Prostate gland (tissue), 2 donors: ENCODE measurements around the gene EXTL1. TPM values are rescaled to one million over a fixed set of nuclear protein-coding genes. Genes with fewer than 3 reads are reported as not detected.

Experiments used
- DNase-seq: peaks from one replicate; pipeline ENCODE4 v3.0.0-alpha.2; 2019; ENCODE audit warnings: low spot score
- H3K27ac ChIP-seq, 2 donors: fragments of 200-600 bp; sonication (generic); 2 replicates each; pipeline ENCODE4 v1.5.1; 2017 to 2019
- H3K27me3 ChIP-seq: fragments of 200-600 bp; sonication (generic); replicated peaks from 2 replicates; pipeline ENCODE4 v1.5.1; 2019; ENCODE audit not compliant: insufficient read depth
- H3K36me3 ChIP-seq, 2 donors: fragments of 200-600 bp; sonication (generic); 1 replicate in 1 of 2; 2 replicates in 1 of 2; pipeline versions ENCODE4 v1.5.1 to v1.8.1; 2017 to 2019
- H3K4me1 ChIP-seq: fragments of 200-600 bp; sonication (generic); replicated peaks from 2 replicates; pipeline ENCODE4 v1.5.1; 2019
- H3K4me3 ChIP-seq, 2 donors: fragments of 200-600 bp; sonication (generic); 2 replicates each; pipeline ENCODE4 v1.5.1; 2017 to 2019
- H3K9me3 ChIP-seq: fragments of 200-600 bp; sonication (generic); 2 replicates; pipeline ENCODE4 v1.5.1; 2017
- CTCF ChIP-seq, 4 experiments: fragments of 200-600 bp in 2 of 4; fragments of 450-650 bp in 2 of 4; sonication (generic) in 2 of 4; IDR thresholded peaks; 1 replicate in 3 of 4; 2 replicates in 1 of 4; pipeline ENCODE4 v1.5.1; 2016 to 2019; ENCODE audit warnings: antibody characterized with exemption in 4 of 4, mild to moderate bottlenecking in 2 of 4, moderate library complexity in 2 of 4
- POLR2A ChIP-seq: fragments of 450-650 bp; IDR thresholded peaks from one replicate; pipeline ENCODE4 v1.6.1; 2016; ENCODE audit warnings: antibody characterized with exemption, mild to moderate bottlenecking
- POLR2AphosphoS5 ChIP-seq: sonication (generic); formaldehyde crosslinking; IDR thresholded peaks from one replicate; pipeline ENCODE4 v1.6.1; 2017; ENCODE audit warnings: antibody characterized with exemption
- WGBS: methylation state at CpG from one replicate; pipeline ENCODE4 v1.1.5; 2018; 5-methylcytosine and 5-hydroxymethylcytosine counted together
- intact Hi-C: fragments of 100-400 bp; cut with DNase I; formaldehyde crosslinking; loops from one replicate; pipeline ENCODE4 v1.14.2; 2022
- total RNA-seq, 2 donors: library from RNA; depleted of rRNA; stranded (reverse); fragments of >200 nt; gene quantifications; one replicate each; pipeline ENCODE4 v1.1.0, GENCODE V29; 2016

The EXTL1 gene
- total RNA-seq, 2 donors from 2014 or later, result 3.2 TPM; not detected in 1

GRCh38 chr1:26031611-26032220 lies 10.1 kb downstream of the EXTL1 start:
- Histone ChIP-seq H3K4me1 (peaks cover 8% of the 10 kb centered on the region), H3K36me3 (no peaks in the 10 kb centered on the region), H3K4me3 (no peak overlapping the region), H3K9me3 (no peaks in the 10 kb centered on the region), H3K27me3 (peaks cover 4% of the 10 kb centered on the region), H3K27ac (no peak overlapping the region)
- 70% methylated on average over 3 of the region's 3 CpGs for WGBS
- no peak for DNase-seq
- intact Hi-C loops, result no loop called here
- no peak for TF ChIP-seq POLR2AphosphoS5

- Histone ChIP-seq H3K27me3 (peaks cover 4% of the 10 kb centered on the region), H3K4me3 (no peak overlapping the region), H3K4me1 (peaks cover 8% of the 10 kb centered on the region), H3K36me3 (no peaks in the 10 kb centered on the region), H3K27ac (no peak overlapping the region), H3K9me3 (no peaks in the 10 kb centered on the region)
- TF ChIP-seq POLR2A (no peak), CTCF (IDR thresholded peaks at IDR 0.05) (no peak), POLR2AphosphoS5 (no peak)
- no peak for DNase-seq
- WGBS, result 86% methylated on average over 12 of the region's 12 CpGs
- intact Hi-C loops, result no loop called here
These were observed 11.2 kb downstream of the EXTL1 start for GRCh38 chr1:26032656-26033357.

GRCh38 chr1:26034504-26035202 lies 13.1 kb downstream of the EXTL1 start:
- Histone ChIP-seq H3K4me3 (peak overlapping the region; percentile 68 to 76), H3K27me3 (peaks cover under 1% of the 10 kb centered on the region), H3K4me1 (peaks cover 8% of the 10 kb centered on the region), H3K27ac (peak overlapping the region in 1 of 2 donors; percentile 81), H3K36me3 (no peaks in the 10 kb centered on the region), H3K9me3 (no peaks in the 10 kb centered on the region)
- DNase-seq, result no peak
- intact Hi-C loops, result loop anchor here (2.0 to 5.0 kb wide), 3 partner anchors 68 to 113 kb away; no protein-coding TSS in a partner anchor
- WGBS, result 13% methylated on average over 15 of the region's 15 CpGs
- TF ChIP-seq POLR2AphosphoS5, result no peak
- TF ChIP-seq CTCF (IDR thresholded peaks at IDR 0.05), result no peak
- TF ChIP-seq POLR2A, result no peak

- peak in 1 of 4 experiments; percentile 21 for TF ChIP-seq CTCF (IDR thresholded peaks at IDR 0.05)
- peak; percentile 80 for TF ChIP-seq POLR2AphosphoS5
- peak; percentile 94 for TF ChIP-seq POLR2A
- H3K36me3 ChIP-seq, result no peaks in the 10 kb centered on the region
- peak; percentile 95 for DNase-seq
- H3K4me1 ChIP-seq, result peaks cover 8% of the 10 kb centered on the region
- intact Hi-C loops, result loop anchor here (2.0 to 5.0 kb wide), 3 partner anchors 67 to 112 kb away; no protein-coding TSS in a partner anchor
- under 1% methylated on average over 60 of the region's 60 CpGs for WGBS
- peak overlapping the region; percentile 81 to 83 for H3K27ac ChIP-seq
- no peaks in the 10 kb centered on the region for H3K9me3 ChIP-seq
- H3K4me3 ChIP-seq, result peak overlapping the region; percentile 68 to 76
- no peaks in the 10 kb centered on the region for H3K27me3 ChIP-seq
These were observed 13.8 kb downstream of the EXTL1 start for GRCh38 chr1:26035203-26035958.
